ENCODE measurements around the gene PIM1.
"Not testable (repeated sequence)": the region's sequence is repeated elsewhere in the genome, so short reads cannot be mapped to it uniquely, and the experiment has no call there.

Gene PIM1

DNA sequence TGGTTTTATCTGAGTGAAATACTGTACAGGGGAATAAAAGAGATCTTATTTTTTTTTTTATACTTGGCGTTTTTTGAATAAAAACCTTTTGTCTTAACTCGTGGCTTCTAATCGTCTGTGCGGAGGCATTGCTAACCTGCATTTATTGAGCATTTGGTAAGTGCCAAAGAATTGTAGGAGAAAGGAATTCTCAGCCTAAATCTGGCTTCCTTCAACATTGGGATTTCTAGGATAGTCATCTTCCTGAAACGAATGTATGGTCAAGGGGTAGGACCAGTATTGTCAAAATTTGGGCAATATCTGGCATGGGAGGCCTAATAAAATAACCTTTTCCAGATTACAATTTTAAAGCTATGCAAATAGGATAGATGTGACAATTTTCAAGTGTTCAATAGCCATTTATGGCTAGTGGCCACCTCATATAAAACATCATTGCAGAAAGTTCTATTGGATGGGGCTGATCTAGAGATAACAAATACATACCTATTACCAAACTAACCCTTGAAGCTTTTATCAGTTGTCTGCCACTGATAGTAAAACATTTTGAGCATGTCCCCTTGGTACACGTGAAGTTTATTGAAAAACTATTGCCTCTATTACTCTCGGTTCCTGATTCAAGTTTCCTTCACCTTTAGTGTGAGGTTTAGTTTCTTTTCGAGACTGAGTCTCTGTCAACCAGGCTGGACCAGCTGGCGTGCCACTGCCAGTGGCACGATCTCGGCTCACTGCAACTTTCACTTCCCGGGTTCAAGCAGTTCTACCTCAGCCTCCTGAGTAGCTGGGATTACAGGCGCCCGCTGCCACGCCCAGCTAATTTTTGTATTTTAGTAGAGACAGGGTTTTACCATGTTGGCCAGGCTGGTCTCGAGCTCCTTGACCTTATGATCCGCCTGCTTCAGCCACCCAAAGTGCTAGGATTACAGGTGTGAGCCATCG, 5.6 kb downstream of the PIM1 start:
- TF ChIP-seq POLR2AphosphoS5 (IDR thresholded peaks at IDR 0.05; ENCODE audit: low read depth, low read length) (no peak), POLR2A (IDR thresholded peaks at IDR 0.05; ENCODE audit: low read depth, low read length) (no peak), PAX5 (IDR thresholded peaks at IDR 0.05; ENCODE audit: insufficient read depth, low read length, severe bottlenecking) (no peak), TAF1 (IDR thresholded peaks at IDR 0.05; ENCODE audit: low read depth, low read length) (no peak), SPI1 (IDR thresholded peaks at IDR 0.05; ENCODE audit: low read depth, low read length) (peak; percentile 55; the same call in 1 of the 2 replicates)
- DNase-seq (ENCODE audit: insufficient read length, low spot score), result no peak
- peak; percentile 89 for FAIRE-seq

DNA sequence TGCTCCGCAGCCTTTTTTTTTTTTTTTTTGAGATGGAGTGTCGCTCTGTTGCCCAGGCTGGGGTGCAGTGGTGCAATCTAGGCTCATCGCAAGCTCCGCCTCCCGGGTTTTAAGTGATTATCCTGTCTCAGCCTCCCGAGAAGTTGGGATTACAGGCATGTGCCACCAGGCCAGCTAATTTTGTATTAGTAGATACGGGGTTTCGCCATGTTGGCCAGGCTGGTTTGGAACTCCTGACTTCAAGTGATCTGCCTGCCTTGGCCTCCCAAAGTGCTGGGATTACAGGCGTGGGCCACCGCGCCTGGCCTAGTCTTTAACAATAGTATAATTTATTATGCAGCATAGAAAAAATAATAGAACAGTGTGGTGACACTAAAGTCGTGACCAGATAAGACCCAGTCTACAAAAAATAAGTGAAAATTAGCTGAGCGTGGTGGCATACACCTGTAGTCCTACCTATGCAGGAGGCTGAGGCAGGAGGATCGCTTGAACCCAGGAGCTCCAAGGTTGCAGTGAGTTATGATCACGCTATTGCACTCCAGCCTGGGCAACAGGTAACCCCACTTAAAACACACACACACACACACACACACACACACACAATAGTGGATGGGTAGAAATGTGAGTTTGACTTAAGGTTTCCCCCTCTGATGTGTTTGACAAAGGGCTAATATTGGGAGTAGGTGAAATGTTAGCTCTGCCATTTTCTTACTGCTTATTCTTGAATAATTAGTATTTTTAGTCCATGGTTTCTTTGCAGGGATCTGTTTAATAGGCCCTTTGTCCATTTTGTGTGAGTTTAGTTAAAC, 6.5 kb downstream of the PIM1 start:
- DNase-seq (ENCODE audit: insufficient read length, low spot score) (no peak), FAIRE-seq (no peak)
- TF ChIP-seq POU2F2 (IDR thresholded peaks at IDR 0.05; ENCODE audit: low read depth, low read length) (no peak), POLR2AphosphoS5 (IDR thresholded peaks at IDR 0.05; ENCODE audit: low read depth, low read length) (no peak), PAX5 (IDR thresholded peaks at IDR 0.05; ENCODE audit: insufficient read depth, low read length, severe bottlenecking) (no peak), POLR2A (IDR thresholded peaks at IDR 0.05; ENCODE audit: low read depth, low read length) (no peak), SPI1 (IDR thresholded peaks at IDR 0.05; ENCODE audit: low read depth, low read length) (no peak), TAF1 (IDR thresholded peaks at IDR 0.05; ENCODE audit: low read depth, low read length) (no peak)

DNA sequence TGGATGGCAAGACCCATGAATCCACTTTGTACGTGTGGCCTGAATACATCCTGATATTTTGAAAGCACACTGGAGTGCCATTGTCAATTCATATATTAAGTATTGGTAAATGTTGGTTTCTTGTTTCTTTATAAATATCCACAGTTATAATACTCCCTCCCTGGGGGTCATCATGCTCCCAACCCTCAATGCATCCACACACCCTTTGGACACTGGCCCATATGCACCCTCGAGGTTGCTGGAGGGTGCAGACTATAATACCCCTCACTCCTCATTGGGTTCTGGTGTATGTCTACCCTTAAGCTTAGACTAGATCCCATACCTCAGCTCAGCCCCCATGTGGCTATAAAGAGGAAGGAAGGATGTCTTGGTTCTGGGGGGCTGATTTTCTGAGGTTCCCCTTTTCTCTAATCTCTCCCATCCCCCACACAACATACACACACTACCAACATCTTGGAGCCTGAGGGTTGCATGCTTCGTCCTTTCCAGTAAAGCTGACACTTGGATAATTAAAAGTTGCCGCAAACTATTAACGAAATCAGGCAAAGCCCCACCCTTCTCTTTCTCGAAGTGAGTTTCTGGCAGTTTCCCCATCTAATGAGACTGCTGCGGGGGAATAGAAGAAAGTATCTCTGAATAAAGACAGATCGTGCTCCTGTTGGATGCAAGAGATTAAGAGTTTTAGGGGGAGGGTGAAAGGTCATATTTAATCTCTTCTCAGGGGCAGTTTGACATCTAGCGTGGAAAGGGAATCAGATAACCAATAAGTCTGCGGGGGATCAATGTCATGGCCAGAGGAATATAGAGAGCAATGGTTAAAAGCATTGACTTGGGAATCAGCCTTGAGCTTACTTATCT, 7.4 kb downstream of the PIM1 start:
- no peak for DNase-seq (ENCODE audit: insufficient read length, low spot score)
- TF ChIP-seq SPI1 (IDR thresholded peaks at IDR 0.05; ENCODE audit: low read depth, low read length) (0 out of 2 replicates have a peak, but pooled peaks have one; percentile 21), POU2F2 (IDR thresholded peaks at IDR 0.05; ENCODE audit: low read depth, low read length) (no peak), PAX5 (IDR thresholded peaks at IDR 0.05; ENCODE audit: insufficient read depth, low read length, severe bottlenecking) (no peak)
- FAIRE-seq, result no peak

DNA sequence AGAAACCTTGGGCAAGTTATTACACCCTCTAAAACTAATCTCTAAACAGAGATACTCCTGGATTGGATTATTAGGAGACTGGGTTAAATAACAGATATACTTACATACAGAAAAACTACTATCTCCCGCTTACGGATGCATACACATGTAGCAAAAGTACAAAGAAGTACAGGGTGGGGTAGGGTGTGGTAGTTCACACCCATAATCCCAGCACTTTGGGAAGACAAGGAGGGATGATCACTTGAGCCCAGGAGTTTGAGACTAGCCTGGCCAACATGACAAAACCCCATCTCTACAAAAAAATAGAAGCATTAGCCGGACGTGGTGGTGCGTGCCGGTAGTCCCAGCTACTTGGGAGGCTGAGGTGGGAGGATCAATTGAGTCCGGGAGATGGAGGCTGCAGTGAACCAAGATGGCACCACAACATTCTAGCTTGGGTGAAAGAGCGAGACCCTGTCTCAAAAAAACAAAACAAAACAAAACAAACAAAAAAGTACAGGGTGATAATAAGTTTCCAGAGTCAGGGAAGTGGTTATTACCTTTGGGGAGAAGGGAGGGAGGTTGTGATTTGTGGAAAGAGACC, 8.1 kb downstream of the PIM1 start:
- DNase-seq (ENCODE audit: insufficient read length, low spot score) (no peak), FAIRE-seq (no peak)
- no peak for TF ChIP-seq SPI1 (IDR thresholded peaks at IDR 0.05; ENCODE audit: low read depth, low read length)
- TF ChIP-seq POU2F2 (IDR thresholded peaks at IDR 0.05; ENCODE audit: low read depth, low read length), result no peak
- TF ChIP-seq TAF1 (IDR thresholded peaks at IDR 0.05; ENCODE audit: low read depth, low read length), result no peak
- no peak for TF ChIP-seq PAX5 (IDR thresholded peaks at IDR 0.05; ENCODE audit: insufficient read depth, low read length, severe bottlenecking)
- TF ChIP-seq POLR2A (IDR thresholded peaks at IDR 0.05; ENCODE audit: low read depth, low read length), result no peak
- TF ChIP-seq POLR2AphosphoS5 (IDR thresholded peaks at IDR 0.05; ENCODE audit: low read depth, low read length), result no peak

DNA sequence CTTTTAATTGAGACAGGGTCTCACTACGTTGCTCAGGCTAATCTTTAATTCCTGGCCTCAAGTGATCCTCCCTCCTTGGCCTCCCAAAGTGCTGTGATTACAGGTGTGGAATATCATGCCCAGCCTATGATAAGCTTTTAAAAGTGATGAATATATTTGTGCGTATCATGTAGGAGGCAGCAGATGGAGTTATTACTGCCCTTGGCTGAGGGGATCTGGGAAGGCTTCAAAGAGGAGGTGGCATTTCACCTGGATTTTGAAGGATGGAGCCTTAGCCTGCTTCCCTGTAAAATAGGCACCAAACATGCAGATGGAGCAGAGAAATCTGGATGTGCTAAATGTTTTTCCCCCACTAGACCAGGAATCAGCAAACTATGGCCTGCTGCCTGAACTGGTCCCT, 10.1 kb downstream of the PIM1 start:
- DNase-seq (ENCODE audit: insufficient read length, low spot score) (no peak), FAIRE-seq (no peak)
- no peak for TF ChIP-seq SPI1 (IDR thresholded peaks at IDR 0.05; ENCODE audit: low read depth, low read length)

DNA sequence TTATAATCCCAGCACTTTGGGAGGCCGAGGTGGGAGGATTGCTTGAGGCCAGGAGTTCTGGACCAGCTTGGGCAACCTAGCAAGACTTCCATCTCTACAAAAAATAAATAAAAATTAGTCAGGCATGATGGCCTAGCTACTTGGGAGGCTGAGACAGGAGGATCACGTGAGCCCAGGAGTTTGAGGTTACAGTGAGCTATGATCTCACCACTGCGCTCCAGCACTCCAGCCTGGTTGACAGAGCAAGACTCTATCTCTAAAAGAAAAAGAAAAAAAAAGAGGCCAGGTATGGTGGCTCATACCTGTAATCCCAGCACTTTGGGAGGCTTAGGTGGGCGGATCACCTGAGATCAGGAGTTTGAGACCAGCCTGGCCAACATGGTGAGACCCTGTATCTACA, 10.7 kb downstream of the PIM1 start:
- not testable (repeated sequence) for FAIRE-seq; DNase-seq (ENCODE audit: insufficient read length, low spot score)

DNA sequence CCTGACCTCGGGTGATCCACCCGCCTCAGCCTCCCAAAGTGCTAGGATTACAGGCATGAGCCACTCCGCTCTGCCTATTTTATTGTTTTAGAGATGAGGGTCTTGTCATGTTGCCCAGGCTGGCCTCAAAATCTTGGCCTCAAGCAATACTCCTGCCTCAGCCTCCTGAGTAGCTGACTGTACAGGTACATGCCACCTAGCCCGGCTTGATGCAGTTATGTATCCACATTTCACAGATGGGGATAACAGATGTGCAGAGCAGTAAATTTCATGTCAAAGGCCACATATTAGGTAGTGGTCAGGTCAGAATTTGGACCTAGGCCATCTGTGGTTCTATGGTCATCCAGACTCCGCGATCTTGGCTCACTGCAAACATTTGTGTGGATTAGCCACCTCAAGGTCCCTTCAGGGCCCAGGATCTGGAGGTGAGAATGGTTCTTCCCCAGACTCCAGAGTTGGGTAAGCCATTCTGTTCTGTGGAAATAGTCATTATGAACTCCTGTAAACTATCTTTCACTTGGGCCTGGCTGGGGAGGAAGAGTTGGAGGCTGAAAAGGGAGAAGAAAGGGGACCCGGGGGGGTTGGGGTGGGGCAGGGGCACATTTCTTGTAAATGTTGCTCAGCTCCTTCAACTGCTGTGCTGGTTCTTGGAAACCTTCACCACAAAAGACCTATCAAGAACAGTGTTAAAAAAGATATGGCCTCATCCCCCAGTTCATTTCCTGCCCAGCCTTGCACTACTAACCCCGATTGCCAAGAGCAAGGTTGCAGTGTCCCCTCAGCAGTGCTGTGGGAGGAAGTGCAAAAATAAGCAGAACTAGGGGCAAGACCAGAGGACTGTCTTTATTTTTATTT, 13.0 kb downstream of the PIM1 start:
- FAIRE-seq (peak; percentile 94), DNase-seq (ENCODE audit: insufficient read length, low spot score) (no peak)
- TF ChIP-seq POU2F2 (IDR thresholded peaks at IDR 0.05; ENCODE audit: low read depth, low read length) (no peak), TAF1 (IDR thresholded peaks at IDR 0.05; ENCODE audit: low read depth, low read length) (no peak), POLR2AphosphoS5 (IDR thresholded peaks at IDR 0.05; ENCODE audit: low read depth, low read length) (no peak), SPI1 (IDR thresholded peaks at IDR 0.05; ENCODE audit: low read depth, low read length) (peak; percentile 79)

DNA sequence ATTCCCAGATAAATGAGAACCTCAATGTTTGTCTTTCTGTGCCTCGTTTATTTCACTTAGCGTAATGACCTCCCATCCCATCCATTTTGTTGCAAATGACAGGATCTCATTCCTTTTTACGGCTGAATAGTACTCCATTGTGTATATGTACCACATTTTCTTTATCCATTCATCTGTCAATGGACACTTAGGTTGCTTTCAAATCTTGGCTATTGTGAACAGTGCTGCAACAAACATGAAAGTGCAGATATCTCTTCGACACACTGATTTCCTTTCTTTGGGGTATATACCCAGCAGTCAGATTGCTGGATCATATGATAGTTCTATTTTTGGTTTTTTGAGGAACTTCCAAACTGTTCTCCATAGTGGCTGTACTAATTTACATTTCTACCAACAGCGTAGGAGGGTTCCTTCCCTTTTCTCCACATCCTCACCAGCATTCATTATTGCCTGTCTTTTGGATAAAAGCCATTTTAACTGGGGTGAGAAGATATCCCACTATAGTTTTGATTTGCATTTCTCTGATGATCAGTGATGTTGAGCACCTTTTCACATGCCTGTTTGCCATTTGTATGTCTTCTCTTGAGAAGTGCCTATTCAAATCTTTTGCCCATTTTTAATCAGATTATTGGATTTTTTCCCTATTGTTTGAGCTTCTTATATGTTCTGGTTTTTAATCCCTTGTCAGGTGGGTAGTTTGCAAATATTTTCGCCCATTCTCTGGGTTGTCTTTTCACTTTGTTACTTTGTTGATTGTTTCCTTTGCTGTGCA, 16.2 kb downstream of the PIM1 start:
- DNase-seq (ENCODE audit: insufficient read length, low spot score); FAIRE-seq: not testable (repeated sequence)
